Measurements from ENCODE around the gene AKAP10.
"Not testable (repeated sequence)": the region's sequence is repeated elsewhere in the genome, so short reads cannot be mapped to it uniquely, and the experiment has no call there.

AKAP10 gene

DNA sequence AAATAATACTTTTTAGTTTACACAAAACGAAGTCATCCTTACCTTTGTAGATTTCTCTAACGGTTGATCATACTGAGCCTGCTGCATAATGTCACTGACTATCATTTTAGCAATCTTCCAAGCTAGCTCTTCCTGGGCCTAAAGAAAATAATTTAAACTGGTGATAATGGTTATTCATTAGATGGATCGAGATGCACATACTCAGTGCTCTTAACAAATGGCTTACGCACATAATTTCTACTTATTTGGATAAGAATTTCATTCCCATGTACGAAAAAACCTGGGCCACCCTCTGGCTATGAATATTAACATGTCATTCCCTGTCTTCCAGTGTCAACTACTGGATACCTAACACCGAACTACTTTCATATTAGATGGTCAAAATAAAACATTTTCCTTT lies 68.5 kb downstream of the AKAP10 start:
- peaks cover 5% of the 10 kb centered on the region for H3K4me1 ChIP-seq (ENCODE audit: control insufficient read depth, low read depth, low read length)
- no peaks in the 10 kb centered on the region for H3K9me3 ChIP-seq (ENCODE audit: control insufficient read depth, low read depth, low read length)
- no peak overlapping the region for H3K27ac ChIP-seq (ENCODE audit: low read length)
- H3K27me3 ChIP-seq (ENCODE audit: control insufficient read depth, insufficient read depth, low read length) = no peaks in the 10 kb centered on the region
- H3K9ac ChIP-seq (ENCODE audit: low read length) = no peak overlapping the region
- H3K4me3 ChIP-seq (ENCODE audit: low read length) = no peak overlapping the region
- peaks cover 45% of the 10 kb centered on the region for H3K36me3 ChIP-seq (ENCODE audit: control insufficient read depth, low read depth, low read length)

DNA sequence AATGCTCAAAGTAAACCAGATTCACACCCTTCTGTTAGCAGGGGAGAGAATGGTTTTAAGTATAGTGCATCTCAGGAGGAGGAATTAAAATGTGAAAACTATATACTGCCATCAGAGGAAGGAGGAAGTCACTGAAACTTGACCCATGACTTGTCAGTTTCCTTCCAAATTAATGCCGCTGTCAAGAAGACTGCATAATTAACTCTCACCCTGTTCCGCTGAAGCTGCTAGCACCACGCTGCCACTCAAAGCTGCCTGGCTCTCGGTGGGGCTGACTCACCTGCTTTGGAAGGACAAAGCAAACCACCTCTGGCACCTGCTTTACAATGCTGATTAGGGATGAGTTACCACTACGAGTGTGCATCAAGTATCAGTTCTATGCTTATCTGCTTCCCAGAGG lies 72.1 kb downstream of the AKAP10 start:
- Histone ChIP-seq H3K36me3 (ENCODE audit: control insufficient read depth, low read depth, low read length) (peaks cover 59% of the 10 kb centered on the region), H3K9ac (ENCODE audit: low read length) (no peak overlapping the region), H3K27me3 (ENCODE audit: control insufficient read depth, insufficient read depth, low read length) (no peaks in the 10 kb centered on the region), H3K4me1 (ENCODE audit: control insufficient read depth, low read depth, low read length) (no peaks in the 10 kb centered on the region), H3K4me3 (ENCODE audit: low read length) (no peak overlapping the region), H3K27ac (ENCODE audit: low read length) (no peak overlapping the region), H3K9me3 (ENCODE audit: control insufficient read depth, low read depth, low read length) (no peaks in the 10 kb centered on the region)

DNA sequence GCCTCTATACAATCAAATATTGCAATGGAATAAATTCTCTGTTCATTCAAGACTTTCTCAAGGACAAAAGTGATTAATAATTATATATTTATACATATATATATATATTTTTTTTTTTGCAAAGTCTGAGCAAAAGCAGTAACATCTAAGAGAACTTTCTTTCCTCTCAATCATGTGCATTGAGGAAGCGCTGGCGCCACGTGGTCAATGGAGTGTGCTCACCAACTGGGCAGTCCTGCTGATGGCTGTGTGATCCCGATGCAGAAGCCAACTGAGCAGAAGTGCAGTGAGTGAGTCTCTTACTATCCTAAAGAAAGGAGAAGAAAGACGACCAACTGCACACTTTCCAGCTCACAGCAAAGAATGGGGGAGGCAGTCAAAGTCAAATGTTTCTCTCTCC lies 72.7 kb downstream of the AKAP10 start:
- Histone ChIP-seq H3K4me3 (ENCODE audit: low read length) (no peak overlapping the region), H3K27me3 (ENCODE audit: control insufficient read depth, insufficient read depth, low read length) (no peaks in the 10 kb centered on the region), H3K9me3 (ENCODE audit: control insufficient read depth, low read depth, low read length) (no peaks in the 10 kb centered on the region), H3K27ac (ENCODE audit: low read length) (no peak overlapping the region), H3K36me3 (ENCODE audit: control insufficient read depth, low read depth, low read length) (peaks cover 59% of the 10 kb centered on the region), H3K4me1 (ENCODE audit: control insufficient read depth, low read depth, low read length) (no peaks in the 10 kb centered on the region), H3K9ac (ENCODE audit: low read length) (no peak overlapping the region)

DNA sequence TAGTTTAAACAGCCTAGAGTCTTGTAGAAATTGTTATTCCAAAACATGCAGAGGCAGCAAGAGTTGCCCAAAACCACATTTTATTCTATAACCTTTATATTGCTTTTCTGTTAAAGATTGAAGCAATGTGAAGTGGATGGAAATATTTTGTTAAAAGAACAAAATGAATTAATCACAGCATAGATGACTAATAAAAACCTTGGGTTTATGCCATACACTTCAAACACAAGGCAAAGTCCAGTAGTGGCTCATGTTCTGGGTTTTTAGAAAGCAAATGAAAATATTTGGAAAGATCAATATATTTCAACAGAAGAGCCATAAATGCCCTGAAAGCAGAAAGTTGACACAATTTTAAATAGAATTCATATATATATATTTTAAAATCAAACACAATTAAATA lies 73.2 kb downstream of the AKAP10 start:
- Histone ChIP-seq H3K9me3 (ENCODE audit: control insufficient read depth, low read depth, low read length) (no peaks in the 10 kb centered on the region), H3K4me1 (ENCODE audit: control insufficient read depth, low read depth, low read length) (no peaks in the 10 kb centered on the region), H3K27ac (ENCODE audit: low read length) (no peak overlapping the region), H3K27me3 (ENCODE audit: control insufficient read depth, insufficient read depth, low read length) (no peaks in the 10 kb centered on the region), H3K36me3 (ENCODE audit: control insufficient read depth, low read depth, low read length) (peaks cover 53% of the 10 kb centered on the region), H3K9ac (ENCODE audit: low read length) (no peak overlapping the region), H3K4me3 (ENCODE audit: low read length) (no peak overlapping the region)

DNA sequence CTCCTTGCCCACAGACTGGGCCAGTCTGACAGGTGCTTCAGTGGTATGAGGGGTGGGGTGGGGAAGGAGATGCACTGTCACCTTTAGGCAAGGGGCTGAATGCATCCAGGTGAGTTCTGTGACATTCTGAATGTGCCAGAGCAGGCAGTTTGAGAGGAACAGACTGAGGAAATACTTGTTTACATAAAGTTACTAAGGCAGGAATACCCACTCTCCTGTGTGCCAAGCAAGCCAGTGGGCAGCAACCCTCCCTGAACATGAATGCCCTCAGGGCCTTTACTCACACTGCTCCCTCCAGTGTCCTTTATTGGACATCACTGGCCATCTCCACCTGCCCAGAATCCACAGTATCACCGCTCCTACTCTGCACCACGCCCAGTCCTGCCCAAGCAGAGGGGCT lies 76.8 kb downstream of the AKAP10 start:
- Histone ChIP-seq H3K27me3 (ENCODE audit: control insufficient read depth, insufficient read depth, low read length) (no peaks in the 10 kb centered on the region), H3K4me1 (ENCODE audit: control insufficient read depth, low read depth, low read length) (peaks cover 4% of the 10 kb centered on the region), H3K4me3 (ENCODE audit: low read length) (no peak overlapping the region), H3K36me3 (ENCODE audit: control insufficient read depth, low read depth, low read length) (peaks cover 28% of the 10 kb centered on the region), H3K9ac (ENCODE audit: low read length) (no peak overlapping the region), H3K9me3 (ENCODE audit: control insufficient read depth, low read depth, low read length) (no peaks in the 10 kb centered on the region), H3K27ac (ENCODE audit: low read length) (no peak overlapping the region)

DNA sequence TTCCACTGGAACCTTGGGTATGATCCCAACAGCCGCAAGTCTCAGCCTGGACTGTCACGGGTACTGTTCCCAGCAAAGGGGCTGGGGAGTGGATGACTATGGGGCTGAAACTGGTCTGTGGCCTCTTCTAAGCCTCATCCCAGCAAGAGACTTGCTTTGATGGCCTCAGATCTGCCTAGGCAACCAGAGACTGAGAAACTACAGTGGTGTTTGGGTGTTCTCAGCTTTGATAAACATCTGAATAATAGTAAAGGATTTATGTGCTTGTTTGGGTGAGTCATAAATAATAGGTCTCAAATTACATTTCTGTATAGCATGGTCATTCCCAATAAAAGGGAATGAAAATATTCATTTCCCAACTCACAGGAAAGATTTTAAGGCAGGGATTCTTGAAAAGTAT lies 79.7 kb downstream of the AKAP10 start:
- Histone ChIP-seq H3K27ac (ENCODE audit: low read length) (no peak overlapping the region), H3K27me3 (ENCODE audit: control insufficient read depth, insufficient read depth, low read length) (no peaks in the 10 kb centered on the region), H3K4me1 (ENCODE audit: control insufficient read depth, low read depth, low read length) (peaks cover 4% of the 10 kb centered on the region), H3K4me3 (ENCODE audit: low read length) (no peak overlapping the region), H3K9ac (ENCODE audit: low read length) (no peak overlapping the region), H3K36me3 (ENCODE audit: control insufficient read depth, low read depth, low read length) (peaks cover 6% of the 10 kb centered on the region), H3K9me3 (ENCODE audit: control insufficient read depth, low read depth, low read length) (no peaks in the 10 kb centered on the region)

DNA sequence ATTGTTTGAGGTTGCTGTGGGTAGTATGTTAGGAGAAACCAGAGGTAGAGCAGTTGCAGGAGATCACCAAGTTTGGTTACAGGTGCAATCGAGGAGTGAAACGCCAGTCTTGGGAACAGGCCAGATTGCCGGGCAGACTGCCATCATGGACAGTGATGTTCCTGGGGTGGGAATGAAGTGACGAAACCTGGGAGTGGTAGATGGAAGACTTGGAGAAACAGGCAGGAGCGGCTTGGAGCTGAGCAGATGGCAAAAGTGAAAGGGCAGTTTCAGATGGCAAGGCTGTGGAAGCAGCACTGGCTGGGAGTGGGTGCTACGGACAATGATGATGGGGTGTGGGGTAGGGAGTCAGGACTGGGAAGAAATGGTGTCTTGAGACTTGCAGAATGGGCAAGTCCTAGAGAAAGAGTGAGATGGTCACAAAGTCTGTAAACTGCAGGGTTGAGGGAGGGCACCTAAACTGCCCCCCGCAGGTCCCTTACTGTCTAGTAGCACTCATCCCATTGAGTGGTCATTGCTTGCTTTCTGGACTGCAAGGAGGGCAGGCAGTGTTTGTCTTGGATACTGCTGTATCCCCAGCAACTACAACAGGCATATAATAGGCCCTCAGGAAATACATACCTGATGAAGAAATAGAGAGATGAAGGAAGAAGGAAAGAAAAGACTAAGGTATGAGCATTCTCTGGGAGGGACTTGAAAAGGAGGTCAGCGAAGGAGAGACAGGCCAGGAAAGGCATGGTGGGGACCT lies 80.4 kb downstream of the AKAP10 start:
- H3K9me3 ChIP-seq (ENCODE audit: control insufficient read depth, low read depth, low read length) = no peaks in the 10 kb centered on the region
- H3K4me3 ChIP-seq (ENCODE audit: low read length) = no peak overlapping the region
- H3K36me3 ChIP-seq (ENCODE audit: control insufficient read depth, low read depth, low read length) = peaks cover 6% of the 10 kb centered on the region
- H3K9ac ChIP-seq (ENCODE audit: low read length) = no peak overlapping the region
- peaks cover 4% of the 10 kb centered on the region for H3K4me1 ChIP-seq (ENCODE audit: control insufficient read depth, low read depth, low read length)
- no peaks in the 10 kb centered on the region for H3K27me3 ChIP-seq (ENCODE audit: control insufficient read depth, insufficient read depth, low read length)
- H3K27ac ChIP-seq (ENCODE audit: low read length) = no peak overlapping the region

DNA sequence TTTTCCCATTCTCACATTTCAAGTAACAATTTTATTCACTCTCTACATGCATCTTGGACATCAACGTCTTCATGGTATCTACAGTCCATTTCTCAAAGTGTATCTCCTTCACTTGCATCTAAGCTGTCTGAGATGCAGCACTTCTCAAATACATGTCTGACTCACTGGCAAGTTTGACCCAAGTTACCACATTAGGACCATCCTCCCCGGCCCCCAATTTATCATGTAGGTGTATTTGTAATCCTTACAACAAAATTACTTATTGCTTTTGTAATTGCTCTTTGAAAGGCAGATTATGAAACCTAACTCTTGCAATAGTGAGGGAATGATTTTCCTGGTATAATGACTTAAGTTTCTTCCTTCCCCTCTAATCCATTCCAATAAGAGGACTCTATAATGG lies 80.9 kb downstream of the AKAP10 start:
- H3K27ac ChIP-seq (ENCODE audit: low read length) = no peak overlapping the region
- H3K36me3 ChIP-seq (ENCODE audit: control insufficient read depth, low read depth, low read length) = peaks cover 6% of the 10 kb centered on the region
- H3K27me3 ChIP-seq (ENCODE audit: control insufficient read depth, insufficient read depth, low read length) = no peaks in the 10 kb centered on the region
- H3K4me1 ChIP-seq (ENCODE audit: control insufficient read depth, low read depth, low read length) = peaks cover 4% of the 10 kb centered on the region
- no peak overlapping the region for H3K9ac ChIP-seq (ENCODE audit: low read length)
- no peak overlapping the region for H3K4me3 ChIP-seq (ENCODE audit: low read length)
- H3K9me3 ChIP-seq (ENCODE audit: control insufficient read depth, low read depth, low read length) = no peaks in the 10 kb centered on the region

DNA sequence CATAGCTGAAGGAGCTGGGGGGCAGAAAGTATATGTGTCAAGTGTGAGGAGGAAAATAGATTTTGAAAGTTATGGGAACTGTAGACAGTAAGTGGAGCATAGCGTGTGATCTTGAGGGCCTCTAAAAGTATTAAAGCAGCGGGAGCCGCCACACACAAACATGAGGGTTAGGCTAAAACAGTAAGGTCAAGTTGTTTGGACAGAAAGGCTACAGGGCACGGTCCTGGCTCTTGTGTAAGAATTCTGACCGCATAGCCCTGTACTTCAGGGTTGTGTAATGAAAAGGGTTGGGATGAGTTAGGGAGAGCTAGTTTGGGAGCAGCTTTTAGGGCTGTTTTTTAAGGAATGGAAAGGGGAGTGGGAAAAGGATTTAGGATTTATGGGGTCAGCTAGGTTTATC lies 87.1 kb downstream of the AKAP10 start:
- H3K27ac ChIP-seq (ENCODE audit: low read length); H3K9ac ChIP-seq (ENCODE audit: low read length); H3K27me3 ChIP-seq (ENCODE audit: control insufficient read depth, insufficient read depth, low read length); H3K4me3 ChIP-seq (ENCODE audit: low read length); H3K36me3 ChIP-seq (ENCODE audit: control insufficient read depth, low read depth, low read length); H3K9me3 ChIP-seq (ENCODE audit: control insufficient read depth, low read depth, low read length); H3K4me1 ChIP-seq (ENCODE audit: control insufficient read depth, low read depth, low read length): not testable (repeated sequence)

DNA sequence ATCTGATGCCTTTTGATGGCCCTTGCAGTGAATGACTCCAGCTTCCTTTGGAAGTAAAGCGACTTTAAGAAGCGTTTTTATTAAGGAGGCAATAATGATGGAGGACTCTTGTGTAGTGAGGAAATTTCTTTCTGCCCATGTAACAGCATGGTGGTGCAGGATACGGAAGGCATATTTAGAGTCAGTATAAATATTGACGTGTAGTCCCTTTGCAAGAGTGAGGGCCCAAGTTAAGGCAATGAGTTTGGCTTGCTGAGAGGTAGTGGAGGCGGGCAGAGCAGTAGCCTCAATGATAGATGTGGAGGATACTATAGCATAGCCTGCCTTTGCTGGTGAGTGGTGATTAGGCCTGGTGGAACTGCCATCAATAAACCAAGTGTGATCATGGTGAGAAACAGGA lies 87.6 kb downstream of the AKAP10 start:
- not testable (repeated sequence) for H3K9me3 ChIP-seq (ENCODE audit: control insufficient read depth, low read depth, low read length); H3K4me1 ChIP-seq (ENCODE audit: control insufficient read depth, low read depth, low read length); H3K4me3 ChIP-seq (ENCODE audit: low read length); H3K27me3 ChIP-seq (ENCODE audit: control insufficient read depth, insufficient read depth, low read length); H3K27ac ChIP-seq (ENCODE audit: low read length); H3K36me3 ChIP-seq (ENCODE audit: control insufficient read depth, low read depth, low read length); H3K9ac ChIP-seq (ENCODE audit: low read length)

DNA sequence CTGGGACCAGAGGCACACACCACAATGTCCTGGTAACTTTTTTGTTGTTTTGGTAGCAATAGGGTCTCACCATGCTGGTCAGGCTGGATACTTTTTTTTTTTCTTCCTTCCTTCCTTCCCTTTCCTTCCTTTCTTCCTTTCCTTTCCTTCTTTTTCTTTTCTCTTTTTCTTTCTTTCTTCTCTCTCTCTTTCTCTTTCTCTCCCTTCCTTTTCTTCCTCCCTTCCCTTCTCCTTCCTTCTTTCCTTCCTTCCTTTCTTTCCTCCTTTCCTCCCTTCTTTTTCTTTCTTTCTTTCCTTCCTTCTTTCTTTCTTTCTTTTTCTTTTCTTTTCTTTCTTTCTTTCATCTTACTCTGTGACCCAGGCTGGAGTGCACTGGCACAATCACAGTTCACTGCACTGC lies 91.5 kb downstream of the AKAP10 start:
- H3K9ac ChIP-seq (ENCODE audit: low read length) = no peak overlapping the region
- no peaks in the 10 kb centered on the region for H3K9me3 ChIP-seq (ENCODE audit: control insufficient read depth, low read depth, low read length)
- no peak overlapping the region for H3K4me3 ChIP-seq (ENCODE audit: low read length)
- H3K36me3 ChIP-seq (ENCODE audit: control insufficient read depth, low read depth, low read length) = no peaks in the 10 kb centered on the region
- H3K27me3 ChIP-seq (ENCODE audit: control insufficient read depth, insufficient read depth, low read length) = no peaks in the 10 kb centered on the region
- no peak overlapping the region for H3K27ac ChIP-seq (ENCODE audit: low read length)
- no peaks in the 10 kb centered on the region for H3K4me1 ChIP-seq (ENCODE audit: control insufficient read depth, low read depth, low read length)

DNA sequence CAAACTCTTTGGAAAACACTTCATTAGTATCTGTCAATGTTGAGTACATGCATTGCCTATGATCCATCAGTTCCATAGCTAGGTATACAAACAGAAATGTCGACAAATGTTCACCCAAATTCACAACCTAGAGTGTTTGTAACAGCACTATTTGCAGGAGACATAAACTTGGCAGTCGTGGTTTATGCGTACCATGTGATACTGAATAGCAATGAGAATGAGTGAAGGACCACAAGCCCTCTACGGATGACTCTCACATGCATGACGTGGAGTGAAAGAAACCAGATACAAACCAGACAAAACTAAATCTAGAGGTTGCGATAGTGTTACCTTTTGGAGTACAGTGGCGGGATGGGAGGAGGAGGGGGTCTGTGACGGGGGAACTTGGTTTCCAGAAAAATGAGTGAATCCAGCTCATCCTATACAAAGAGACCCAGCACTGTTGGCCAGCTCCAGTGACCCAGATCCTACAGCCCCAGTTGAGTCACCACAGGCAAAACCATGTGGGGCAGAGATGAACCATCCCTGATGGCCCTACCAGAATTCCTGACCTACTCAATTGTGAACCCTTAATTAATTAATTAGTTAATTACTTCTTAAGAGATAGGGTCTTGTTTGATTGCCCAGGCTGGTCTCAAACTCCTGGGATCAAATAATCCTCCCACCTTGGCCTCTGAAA lies 94.0 kb downstream of the AKAP10 start:
- Histone ChIP-seq H3K36me3 (ENCODE audit: control insufficient read depth, low read depth, low read length) (no peaks in the 10 kb centered on the region), H3K27me3 (ENCODE audit: control insufficient read depth, insufficient read depth, low read length) (no peaks in the 10 kb centered on the region), H3K9me3 (ENCODE audit: control insufficient read depth, low read depth, low read length) (no peaks in the 10 kb centered on the region), H3K9ac (ENCODE audit: low read length) (no peak overlapping the region), H3K4me3 (ENCODE audit: low read length) (no peak overlapping the region), H3K27ac (ENCODE audit: low read length) (no peak overlapping the region), H3K4me1 (ENCODE audit: control insufficient read depth, low read depth, low read length) (no peaks in the 10 kb centered on the region)

Measured in iPS-18a (cell line).